Stimulated activated CD8-positive, alpha-beta memory T cell treated with anti-CD3 and anti-CD28 coated beads, Interleukin-4, amount 100 ng/mL, for 48 hours (primary cell): ENCODE results near the gene BCOR.

ENCODE experiments used
- DNase-seq: peaks from one replicate; pipeline ENCODE4 v3.0.0-alpha.2; 2020

Gene BCOR

DNA sequence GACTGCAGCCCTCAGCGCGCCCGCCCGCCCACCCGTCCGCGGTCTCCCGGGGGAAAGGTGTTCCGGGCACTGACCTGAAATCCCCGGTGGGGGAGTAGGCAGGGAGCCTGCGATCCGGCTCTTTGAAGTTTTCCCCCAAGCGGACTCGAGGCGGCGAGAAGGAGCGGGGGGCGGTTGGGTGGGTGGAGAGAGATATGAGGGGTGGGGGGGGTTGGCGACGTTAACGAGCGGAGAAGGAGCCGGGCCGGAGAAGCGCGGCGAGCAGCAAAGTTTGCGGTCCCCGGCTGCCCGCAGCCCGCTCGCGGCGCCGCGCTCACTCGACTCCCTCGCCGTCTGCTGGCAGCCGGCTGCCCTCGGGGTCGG is 636 bp downstream of the BCOR start:
- no peak for DNase-seq

DNA sequence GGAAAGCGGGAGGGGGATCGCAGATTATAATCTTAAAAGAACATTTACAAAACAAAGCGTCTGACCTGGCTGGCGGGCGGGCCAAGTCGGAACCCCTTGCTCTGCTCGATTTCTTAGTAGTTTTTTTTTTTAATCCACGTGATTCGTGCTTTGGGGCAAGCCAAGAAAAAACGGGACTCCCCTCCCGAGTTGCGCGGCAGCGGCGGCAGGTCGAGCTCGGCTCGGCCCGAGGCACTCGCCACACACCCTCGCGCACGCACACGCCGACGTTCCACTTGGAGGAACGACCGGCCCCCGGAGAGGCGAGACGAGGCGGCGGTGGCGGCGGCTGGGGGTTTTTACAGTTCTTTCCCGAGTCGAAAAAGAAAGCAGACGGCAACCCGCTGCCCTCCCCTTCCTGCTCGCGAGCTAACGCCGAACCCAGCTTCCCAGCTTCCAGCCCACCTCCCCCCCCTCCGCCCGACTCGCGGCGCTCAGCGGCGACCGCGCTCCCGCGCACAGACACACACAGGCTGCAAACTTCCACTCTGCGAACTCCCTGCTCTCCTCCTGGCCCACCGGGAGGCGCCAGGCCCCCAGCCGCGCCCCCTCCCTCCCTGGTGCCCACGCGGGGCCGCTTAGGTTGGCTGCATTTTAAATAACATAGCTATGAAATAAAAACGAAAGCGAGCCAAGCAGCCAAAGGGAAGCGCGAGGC is 1.2 kb downstream of the BCOR start:
- peak; percentile 67 for DNase-seq

DNA sequence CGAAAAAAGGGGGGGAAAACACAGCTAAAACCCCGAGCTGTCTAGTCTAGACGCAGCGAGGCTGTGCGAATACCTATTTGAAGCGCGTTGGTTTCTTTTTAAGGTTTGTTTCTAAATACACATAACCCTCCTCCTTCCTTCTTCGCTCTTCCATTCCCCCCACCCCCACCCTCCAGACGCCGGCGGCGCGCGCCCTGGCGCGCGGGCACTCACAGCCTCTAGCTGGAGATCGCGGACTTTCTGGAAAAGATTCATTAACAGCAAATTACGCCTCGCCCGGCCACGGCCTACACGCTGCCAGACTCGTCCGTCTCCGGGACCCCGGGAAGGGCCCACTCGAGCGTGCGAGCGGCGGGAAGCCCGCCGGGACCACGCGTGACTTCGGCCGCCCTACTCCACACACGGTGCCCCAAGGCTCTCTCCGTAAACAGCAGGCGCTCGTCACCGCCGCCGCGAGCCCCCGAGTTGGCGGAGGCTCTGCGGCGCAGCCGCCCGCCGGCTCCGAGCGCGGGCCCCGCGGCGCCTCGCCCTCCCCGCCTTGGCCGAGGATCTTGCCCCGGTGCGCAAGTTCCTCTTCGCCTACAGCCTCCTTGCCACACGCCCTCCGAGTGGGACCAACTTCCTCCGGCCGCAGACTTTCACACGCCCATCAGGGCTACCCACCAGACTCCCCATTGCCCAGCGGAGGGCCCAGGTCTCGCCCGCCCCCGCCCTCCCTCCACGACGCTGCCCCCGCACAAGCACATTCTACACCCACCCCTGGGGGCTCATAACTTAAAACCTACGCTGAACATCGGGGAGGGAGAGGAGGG is 2.0 kb downstream of the BCOR start:
- no peak for DNase-seq

DNA sequence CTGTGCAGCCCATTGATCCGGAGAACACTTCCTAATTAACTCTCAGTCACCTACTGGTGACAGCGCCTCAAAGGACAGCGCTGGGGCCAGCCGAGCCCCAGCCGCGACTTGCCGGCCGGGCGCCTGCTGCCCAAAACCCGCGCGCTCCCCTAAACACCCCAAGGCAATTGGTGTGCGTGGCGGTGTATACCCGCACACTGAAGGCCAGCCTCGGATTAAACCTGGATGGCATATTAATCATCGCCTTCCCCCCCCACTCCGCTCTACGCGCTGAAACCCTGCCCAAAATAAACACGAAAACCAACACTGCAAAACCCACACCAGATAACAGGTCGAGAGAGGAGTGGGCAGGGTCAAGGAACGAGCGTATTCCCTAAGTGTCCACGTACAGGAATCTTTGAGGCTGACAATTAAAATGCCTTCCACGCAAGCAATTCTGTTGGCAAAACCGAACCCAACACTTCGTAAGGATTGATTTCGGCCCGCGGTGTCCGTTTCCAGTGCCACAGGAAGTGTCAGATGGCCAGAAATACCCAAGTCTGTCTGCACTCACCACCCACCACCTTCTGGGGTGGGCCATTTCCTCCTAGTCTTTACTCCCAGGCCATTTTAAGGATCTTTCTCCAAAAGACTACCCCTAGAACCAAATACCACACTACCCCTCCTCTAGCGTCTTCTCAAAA is 2.7 kb downstream of the BCOR start:
- no peak for DNase-seq

DNA sequence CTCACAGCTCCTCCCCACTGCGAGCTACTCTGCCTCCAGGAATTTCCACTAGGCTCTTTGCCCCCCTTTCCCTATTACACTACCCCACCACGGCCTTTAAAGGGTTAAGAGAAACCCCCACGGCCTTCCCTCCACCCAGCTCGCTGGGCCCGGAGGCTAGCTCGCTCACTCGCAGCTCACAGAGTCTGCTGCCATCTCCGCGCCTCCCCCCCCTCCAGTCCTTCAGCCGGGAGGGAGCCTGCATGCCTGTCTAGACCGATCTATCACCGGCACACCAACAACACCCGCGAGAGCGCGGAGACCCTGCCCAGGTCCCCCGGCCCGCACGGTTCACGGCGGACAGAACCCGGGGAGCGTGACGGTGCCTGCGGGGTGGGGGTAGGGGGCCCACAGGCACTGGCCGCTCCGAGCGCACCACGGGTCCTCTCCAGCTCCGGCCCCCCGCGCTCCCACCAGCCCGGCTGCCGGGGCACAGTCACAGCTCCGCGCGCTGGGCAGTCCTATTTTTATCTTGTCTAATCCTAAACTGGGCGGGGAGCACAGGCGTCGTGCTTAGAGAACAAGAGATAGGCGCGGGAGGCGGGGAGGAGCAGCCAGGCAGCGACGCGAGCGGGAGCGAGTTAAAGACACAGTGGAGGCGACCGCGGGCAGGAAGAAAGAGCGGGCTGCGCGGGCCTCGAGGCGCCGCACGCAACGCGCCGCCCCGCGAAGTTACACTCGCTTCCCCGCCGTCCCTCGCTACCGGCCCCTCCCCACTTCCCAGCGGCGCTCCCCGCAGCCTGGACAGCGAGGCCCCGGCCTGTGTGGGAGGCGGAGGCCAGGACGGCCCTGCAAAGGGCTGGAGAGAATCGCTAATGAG is 3.5 kb downstream of the BCOR start:
- no peak for DNase-seq

DNA sequence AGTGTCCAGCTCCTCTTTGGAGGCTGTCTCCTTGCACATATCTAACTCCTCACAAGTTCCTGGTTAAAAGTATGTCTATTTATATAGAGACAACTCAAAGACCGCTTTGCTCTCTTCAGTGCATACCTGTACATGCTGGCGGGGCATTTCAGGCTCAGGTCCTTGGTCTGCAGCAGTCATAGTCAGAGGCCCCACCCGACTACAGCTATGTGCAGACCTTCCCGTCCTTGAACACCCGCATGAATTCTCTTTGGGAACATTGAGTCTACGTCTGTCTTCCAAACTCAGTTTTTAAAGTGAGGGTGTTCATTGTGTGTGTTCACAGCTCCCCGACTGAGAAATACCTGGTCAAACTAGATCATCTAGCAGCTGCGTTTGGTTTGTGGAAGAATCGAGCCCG is 4.2 kb downstream of the BCOR start:
- no peak for DNase-seq

DNA sequence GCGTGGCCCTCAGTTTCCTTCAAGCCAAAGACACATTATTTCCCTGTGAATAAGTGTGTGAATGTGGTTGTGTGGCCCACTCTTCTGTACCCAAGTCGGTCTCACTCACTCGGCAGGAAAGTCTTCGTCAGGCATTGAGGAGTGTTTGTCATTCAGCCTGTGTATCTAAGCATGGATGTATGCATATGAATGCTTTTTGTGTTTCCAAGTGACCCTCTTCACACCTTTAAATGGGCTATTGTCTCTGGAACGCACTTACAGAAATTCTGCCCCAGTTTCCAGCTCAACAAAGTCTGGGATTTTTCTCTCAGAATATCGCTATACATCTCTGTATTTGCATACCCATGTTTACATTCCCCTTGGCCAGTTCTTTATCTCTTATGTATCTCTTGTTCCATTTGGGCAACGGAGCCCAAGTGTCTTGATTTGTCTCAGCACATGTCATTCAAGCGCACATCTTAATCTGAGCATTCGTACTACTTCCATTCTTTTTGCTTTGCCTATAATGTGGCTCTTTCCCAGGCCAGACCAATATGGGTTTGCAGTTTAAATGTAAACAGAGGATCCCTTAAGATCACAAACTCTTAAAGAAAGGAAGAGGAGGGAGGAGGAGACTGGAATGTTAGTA is 4.8 kb downstream of the BCOR start:
- DNase-seq: no peak

DNA sequence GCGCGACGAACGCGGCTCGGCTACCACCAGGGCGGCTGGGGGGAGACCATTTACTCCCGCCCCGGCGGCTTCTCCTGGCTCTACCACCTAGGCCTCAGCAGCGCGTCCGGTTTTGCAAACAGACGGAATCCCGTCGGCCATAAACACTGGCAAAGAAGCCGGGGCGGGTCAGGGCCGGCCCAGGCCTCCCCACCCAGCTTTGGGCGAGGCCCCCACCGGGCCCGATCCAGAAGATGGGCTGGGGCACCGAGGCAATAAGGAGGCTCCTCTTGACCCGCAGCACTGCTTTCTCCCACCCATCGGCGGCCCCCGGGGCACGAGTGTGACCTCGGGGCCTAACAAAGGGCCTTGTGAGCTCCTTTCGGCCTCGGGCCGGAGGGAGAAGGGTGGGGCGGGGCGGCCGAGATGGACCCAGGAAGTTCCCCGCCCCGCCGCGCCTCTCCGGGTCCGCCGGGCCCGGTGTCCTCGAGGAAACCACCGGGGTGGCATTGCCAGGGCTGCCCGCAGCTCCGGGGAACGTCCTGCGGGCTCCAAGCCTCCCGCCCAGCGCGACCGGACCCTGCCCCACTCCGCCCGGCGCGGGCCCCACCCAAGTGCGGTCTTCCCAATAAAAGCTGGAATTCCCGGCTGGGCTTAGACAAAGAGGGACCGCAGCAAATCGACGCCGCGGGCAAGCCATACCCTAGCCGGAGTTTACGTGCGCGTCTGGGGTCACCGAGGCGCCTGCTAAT is 5.9 kb downstream of the BCOR start:
- no peak for DNase-seq

DNA sequence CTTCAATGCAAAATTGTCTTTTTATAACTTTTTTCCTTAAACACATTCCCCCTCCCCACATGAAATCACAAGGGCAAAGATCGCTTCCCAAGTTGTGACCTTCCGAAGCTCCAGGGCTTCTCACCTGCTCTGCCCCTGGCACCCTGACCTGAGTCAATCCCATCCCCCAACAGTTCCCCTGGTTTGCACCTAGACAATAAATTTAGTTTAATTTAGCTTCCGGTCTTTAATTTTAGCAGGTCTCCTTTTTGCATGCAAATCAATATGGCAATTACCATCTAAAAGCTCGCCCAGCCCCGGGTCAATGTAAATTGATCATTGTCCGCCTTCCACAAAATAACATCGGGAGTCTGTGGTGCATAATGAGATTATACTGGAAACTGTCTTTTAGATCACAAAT is 6.8 kb downstream of the BCOR start:
- no peak for DNase-seq

DNA sequence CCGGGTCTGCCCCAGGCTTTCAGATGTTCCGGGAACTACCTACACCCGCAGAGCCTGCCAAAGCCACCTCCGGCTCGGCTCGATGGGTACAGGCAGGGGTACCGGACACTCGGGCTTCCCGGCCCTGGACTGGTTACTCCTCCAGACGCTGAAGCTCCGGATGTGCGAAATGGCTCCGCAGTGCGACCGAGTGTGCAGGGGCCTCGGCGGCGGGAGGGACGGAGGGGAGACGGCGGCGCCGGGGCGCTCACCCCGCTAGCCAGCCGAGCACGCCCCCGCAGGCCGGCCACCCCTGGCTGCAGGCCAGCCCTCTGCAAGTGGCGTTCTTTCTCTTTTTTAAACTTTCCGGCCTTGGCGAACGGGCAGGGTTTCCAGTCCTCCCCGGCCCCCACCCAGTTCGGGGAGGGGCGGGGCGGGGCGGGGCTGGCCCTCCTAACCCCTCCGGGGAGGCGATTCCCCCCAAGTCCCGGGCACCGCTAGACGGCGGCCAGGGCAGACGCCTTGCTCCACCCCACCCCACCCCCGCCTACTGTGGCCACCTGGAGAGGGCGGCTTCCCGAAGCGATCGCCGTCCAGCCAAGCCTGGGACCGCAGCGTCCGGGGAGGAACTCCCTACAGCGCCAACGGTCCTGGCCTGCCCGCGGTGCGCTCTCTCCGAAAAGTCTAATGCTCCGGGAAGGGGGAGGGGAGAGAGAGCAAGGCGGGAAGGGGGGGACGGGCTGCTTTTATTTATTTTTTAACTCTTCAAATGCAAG is 7.5 kb downstream of the BCOR start:
- no peak for DNase-seq

DNA sequence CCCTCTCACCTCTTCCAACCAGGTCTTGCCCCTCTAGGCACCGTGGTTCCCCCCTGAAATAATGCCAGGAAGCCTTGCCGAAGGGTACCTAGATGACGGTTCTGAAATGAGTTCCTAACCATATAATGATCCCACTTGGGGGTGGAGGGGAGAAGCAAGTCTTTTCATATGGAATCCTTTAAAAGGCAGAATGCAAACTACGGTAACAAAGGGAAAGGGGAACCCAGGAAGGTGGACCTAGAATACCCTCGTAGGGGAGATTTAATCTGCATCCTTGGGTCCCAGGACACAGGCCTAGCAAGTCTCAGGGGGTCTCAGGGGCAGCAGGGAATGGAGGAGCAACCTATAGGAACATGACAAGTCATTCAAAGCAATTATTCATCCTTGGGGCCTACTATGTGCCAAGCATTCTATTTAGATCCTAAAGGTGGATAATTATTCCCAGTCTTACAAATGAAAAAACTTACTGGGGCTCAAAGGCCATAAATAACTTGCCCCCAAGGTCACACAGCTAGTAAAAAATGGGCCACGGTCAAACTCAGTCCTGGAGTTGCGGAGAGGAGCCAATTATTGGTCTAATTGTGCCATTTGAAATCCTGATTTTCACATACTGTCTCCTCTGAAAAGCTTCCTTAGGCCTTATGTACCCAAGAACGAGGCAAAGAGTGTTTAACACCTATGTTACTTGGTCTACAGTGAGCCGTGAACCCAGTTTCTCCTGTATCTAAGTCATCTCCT is 8.8 kb downstream of the BCOR start:
- DNase-seq: no peak

DNA sequence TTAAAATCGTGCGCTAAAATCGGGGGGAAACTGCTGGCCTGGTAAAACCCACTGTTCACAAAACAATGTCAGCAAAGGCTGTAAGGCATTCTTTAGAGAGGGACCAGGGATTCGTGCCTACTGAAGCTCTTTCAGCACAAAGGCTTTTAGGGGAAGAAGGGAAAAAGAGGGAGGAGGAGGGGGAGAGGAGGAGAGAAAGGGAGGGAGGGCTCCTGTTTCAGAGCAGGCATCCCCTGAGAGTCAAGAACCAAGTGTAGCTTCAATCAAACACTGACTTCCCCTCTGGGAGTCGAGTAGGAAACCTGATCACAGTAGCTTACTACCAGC is 9.5 kb downstream of the BCOR start:
- DNase-seq: no peak

DNA sequence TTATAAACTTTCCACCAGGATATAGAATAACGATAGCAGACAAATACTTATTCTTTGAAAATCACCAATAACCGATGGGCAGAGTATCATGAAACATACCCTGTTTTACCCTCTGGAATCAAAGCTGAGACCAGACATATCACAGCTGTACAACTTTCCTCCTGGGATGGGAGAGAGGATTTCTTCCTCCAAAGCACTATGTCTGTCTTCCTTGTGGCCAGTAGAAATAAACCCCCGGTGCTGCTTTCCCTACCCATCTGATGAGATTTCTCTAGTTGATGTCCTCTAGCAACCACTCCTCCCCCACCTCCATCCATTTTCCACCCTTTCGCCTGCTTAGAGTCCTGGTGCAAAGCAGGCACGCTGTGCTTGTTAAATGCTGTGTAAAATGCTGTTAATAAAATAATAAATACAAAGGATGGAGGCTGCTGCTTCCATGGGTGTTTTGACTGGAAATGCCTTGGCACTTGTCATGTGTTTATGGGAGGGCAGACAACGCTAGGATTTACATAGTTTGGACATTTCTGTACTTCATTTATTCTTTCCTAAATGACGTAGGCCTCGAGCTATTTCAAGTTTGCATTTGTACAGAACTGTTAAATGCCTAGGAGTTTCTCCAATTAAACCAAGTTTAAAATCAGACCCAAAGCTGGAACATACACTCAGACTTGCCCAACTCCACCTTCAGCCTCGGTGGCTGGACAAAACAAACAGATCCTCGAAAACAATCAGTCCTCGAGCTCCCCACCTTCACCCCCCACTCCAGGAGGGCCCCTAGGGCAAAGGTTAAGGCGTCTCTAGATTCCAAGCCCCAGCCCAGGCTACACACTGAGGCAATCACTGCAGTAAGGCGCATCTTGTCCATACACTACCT is 10.1 kb downstream of the BCOR start:
- DNase-seq: no peak

DNA sequence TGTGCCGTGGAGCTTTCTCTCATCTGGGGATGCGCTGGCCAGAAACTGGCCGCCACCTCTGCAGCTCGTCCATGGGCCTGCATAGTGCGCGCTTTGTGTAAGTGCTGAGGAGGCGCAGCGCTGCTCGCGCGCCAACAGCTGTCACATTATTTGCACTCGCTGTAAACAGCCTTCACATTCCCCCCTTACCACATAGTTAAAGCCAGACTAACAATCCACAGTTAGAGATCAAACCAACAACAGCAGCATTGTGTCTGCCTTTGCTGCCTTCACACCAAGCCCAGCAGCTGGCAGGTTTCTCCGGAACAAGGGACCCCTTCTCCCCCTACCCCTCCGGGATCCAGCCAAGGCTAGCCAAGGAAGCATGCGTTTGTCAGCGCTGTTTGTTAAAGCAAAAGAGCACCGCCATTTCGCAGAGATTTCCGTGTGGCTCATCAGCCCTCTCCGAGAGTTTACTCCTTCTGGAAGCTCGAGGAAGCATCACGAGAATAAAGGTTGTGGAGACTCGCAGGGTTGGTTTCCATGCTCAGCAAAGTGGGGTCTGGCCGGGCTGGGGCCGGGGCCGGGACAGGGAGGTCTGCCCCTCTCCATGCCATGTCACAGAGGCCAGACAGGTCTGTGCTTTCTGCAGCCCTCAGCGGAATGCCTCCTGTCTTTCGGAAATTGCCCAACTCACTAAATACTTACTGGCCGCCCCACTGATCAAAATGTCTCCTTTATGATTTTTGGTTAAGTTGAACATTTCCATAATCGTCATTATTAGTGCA is 11.0 kb downstream of the BCOR start:
- no peak for DNase-seq

DNA sequence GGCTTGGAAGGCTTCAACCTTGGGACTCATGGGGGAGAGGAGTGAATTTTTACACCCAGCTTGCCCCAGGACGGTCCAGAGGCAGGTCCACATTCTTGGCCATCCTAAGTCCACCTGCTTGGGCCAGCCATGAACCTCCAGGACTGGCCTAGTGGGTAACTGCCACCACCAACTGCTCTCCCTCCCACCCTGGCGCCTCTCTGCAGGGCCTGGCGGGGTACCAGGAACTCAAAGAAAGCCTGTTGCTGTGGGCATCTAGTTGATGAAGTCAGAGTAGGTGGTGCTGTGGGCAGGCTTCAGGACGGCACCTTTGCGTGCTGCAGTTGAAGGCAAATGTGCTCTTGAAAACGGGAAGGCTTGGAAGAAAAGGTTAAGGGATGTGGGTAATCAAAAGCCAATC is 12.0 kb downstream of the BCOR start:
- no peak for DNase-seq

DNA sequence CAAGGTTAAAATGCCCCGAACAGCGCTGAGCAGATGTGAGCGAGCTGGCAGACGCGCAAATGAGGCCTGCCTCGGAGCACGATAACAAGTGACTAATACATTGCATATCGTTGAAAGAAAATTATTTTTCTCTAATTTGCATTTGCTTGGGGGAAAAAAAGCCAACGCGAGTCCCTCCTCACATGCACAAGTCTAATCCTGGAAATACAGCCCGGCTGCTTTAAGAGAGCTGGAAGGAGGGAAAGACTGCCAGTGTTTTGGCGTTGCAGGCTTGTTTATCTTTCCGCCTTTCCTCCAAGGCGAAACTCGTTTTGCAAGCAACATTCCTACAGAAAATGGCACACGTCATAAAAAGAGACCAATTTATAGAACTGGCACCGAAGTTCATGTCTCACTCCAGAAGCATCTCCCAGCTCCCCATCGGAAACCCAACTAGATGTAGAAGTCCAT is 12.6 kb downstream of the BCOR start:
- DNase-seq: no peak

DNA sequence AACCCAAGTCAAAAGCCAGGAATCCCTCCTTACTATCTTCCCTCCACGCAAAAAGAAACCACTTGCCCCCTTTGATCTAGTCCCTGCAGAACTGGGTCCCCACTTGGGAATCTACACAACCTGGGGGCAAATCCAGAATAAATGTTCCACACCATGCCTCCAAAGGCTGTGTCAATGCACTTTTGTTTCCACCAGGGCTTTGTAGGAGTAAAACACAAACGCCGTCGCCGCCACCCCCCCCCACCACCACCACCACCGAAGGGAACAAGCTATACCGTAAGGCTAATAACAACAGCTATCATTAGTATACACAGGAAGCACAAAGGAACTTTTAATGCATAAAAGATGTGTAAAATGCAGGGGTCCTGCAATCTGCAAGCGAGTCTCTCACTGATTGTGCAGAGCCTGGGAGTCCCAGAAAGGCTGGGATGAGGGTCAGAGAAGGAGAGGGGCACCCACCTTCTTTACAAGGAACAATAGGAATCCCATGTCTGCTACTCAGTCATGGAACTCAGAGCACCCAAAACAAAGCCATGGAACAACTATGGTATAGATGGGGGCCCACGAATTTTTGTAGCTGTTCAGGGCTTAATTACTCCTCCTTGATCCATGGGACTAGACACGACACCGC is 13.2 kb downstream of the BCOR start:
- DNase-seq: no peak

DNA sequence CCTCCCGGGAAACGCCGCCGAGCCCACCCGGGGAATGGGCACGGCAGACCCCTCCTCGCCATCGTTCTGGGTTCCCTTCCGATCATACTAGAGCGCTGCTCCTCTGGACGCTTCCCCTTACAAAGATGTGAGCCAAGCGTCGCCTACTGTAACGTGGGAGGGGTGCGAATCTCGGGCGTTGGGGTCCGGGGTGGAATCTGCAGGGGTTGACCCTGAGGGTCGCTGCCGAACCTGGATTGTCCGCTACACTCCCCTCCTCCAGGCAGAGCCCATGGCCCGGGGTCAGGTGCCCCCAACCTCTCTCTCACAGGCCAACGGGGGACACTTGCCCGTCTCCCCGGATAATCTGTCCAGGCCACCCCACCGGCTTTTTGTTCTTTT is 13.8 kb downstream of the BCOR start:
- no peak for DNase-seq
